ENCODE results near the gene SLC7A5.
"Not testable (repeated sequence)": the region's sequence is repeated elsewhere in the genome, so short reads cannot be mapped to it uniquely, and the experiment has no call there.

SLC7A5 gene

DNA sequence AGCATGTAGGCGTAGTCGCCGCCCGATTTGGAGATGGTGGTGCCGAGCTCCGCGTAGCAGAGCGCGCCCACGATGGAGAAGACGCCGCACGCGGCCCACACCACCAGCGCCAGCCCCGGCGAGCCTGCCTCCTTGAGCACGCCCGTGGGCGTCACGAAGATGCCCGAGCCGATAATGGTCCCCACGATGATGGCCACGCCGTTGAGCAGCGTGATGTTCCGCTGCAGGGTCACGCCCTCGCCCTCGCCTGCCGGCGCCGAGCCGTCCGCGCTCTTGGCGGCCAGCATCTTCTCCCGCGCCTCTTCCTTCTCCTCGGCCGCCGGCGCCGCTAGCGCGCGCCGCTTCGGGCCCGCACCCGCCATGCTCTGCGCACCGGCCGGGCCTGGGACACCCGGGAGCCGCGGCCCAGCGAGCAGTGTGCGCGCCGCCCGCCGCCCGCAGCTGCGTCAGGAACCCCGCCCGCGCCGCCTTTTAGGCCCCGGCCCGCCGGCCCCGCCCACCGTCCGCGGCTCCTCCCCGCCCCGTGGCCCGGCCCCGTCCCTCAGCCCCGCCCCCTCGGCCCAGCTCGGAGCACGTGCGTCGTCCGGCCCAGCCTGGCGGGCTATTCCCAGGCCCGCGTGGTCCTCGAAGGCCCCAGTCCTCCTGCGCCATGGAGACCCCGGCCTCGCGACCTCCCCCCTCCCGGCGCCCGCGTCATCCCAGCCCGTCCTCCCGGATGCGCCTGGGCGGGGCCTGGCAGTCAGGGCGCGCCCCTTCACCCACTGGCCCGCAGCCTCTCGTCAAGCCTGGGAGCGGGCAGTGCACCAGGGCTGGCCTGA, at the start of gene SLC7A5:
Gene SLC7A5, minus strand, starts transcription at position 447 of the 818 bp plus-strand sequence. Its CDS starts 85 bp downstream, at position 362.
- DNase-seq (ENCODE audit: low read depth) = peak; percentile 78
- peak within 1 kb of the TSS; percentile 69 for H3K4me3 ChIP-seq (ENCODE audit: low read depth, low read length)

- DNase-seq (ENCODE audit: low read depth) = no peak
- no peak overlapping the region for H3K4me3 ChIP-seq (ENCODE audit: low read depth, low read length)
- TF ChIP-seq, protein P1, sequence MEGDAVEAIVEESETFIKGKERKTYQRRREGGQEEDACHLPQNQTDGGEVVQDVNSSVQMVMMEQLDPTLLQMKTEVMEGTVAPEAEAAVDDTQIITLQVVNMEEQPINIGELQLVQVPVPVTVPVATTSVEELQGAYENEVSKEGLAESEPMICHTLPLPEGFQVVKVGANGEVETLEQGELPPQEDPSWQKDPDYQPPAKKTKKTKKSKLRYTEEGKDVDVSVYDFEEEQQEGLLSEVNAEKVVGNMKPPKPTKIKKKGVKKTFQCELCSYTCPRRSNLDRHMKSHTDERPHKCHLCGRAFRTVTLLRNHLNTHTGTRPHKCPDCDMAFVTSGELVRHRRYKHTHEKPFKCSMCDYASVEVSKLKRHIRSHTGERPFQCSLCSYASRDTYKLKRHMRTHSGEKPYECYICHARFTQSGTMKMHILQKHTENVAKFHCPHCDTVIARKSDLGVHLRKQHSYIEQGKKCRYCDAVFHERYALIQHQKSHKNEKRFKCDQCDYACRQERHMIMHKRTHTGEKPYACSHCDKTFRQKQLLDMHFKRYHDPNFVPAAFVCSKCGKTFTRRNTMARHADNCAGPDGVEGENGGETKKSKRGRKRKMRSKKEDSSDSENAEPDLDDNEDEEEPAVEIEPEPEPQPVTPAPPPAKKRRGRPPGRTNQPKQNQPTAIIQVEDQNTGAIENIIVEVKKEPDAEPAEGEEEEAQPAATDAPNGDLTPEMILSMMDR (conservative IDR thresholded peaks at IDR 0.05; ENCODE audit: low read depth, low read length) = no peak
These were observed 49.0 kb upstream of the SLC7A5 start for GRCh38 chr16:87918338-87918737.

DNA sequence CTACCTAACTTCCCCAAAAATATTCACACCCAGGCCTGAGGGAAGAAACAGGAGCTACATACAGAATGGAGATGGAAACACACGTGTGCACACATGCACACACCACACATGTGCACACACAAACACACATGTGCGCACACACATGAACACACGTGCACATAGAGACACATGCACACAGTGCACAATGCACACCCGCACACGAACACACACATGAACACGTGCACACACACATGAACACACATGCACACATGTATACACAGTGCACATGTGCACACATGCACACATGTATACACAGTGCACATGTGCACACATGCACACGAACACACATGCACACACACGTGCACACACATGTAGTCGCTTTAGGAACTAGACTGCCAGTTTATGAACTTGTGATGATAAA, 48.2 kb upstream of the SLC7A5 start:
- no peak overlapping the region for H3K4me3 ChIP-seq (ENCODE audit: low read depth, low read length)
- TF ChIP-seq, protein P1 (conservative IDR thresholded peaks at IDR 0.05; ENCODE audit: low read depth, low read length) = no peak
- DNase-seq (ENCODE audit: low read depth) = no peak

DNA sequence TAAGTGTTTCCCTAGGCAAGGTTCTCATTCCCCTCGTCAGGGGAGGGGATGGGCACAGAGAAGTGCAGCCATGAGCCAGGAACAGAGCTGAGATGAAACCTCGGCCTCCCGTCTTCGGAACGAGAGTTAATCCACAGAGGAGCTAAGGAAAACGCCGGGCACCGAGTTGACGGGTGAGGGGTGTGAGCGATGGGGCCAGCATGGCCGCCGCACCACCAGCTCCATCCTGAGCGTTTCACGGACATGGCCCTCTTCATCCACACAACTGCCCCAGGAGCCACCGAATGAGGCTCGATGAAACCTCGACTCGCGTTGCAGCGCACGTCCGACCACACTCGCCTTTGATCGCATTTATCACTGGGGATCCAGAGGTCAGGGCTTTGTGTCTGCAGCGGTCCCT, 45.5 kb upstream of the SLC7A5 start:
- TF ChIP-seq, protein P1 (conservative IDR thresholded peaks at IDR 0.05; ENCODE audit: low read depth, low read length) = no peak
- no peak overlapping the region for H3K4me3 ChIP-seq (ENCODE audit: low read depth, low read length)
- no peak for DNase-seq (ENCODE audit: low read depth)

GRCh38 chr16:87914021-87914725, 44.9 kb upstream of the SLC7A5 start:
- DNase-seq (ENCODE audit: low read depth); H3K4me3 ChIP-seq (ENCODE audit: low read depth, low read length): not testable (repeated sequence)

- not testable (repeated sequence) for DNase-seq (ENCODE audit: low read depth); H3K4me3 ChIP-seq (ENCODE audit: low read depth, low read length)
These were observed 43.4 kb upstream of the SLC7A5 start for GRCh38 chr16:87912691-87913090.

GRCh38 chr16:87911106-87911763, 41.9 kb upstream of the SLC7A5 start:
- not testable (repeated sequence) for H3K4me3 ChIP-seq (ENCODE audit: low read depth, low read length)
- peak; percentile 38 for DNase-seq (ENCODE audit: low read depth)

- TF ChIP-seq, protein P1 (conservative IDR thresholded peaks at IDR 0.05; ENCODE audit: low read depth, low read length) = peak; percentile 86
- DNase-seq (ENCODE audit: low read depth) = peak; percentile 55
- not testable (repeated sequence) for H3K4me3 ChIP-seq (ENCODE audit: low read depth, low read length)
These were observed 40.1 kb upstream of the SLC7A5 start for GRCh38 chr16:87909203-87909935.

GRCh38 chr16:87908101-87908500, 38.8 kb upstream of the SLC7A5 start:
- DNase-seq (ENCODE audit: low read depth); H3K4me3 ChIP-seq (ENCODE audit: low read depth, low read length): not testable (repeated sequence)

- H3K4me3 ChIP-seq (ENCODE audit: low read depth, low read length); DNase-seq (ENCODE audit: low read depth): not testable (repeated sequence)
These were observed 36.2 kb upstream of the SLC7A5 start for GRCh38 chr16:87905521-87905920.

GRCh38 chr16:87904963-87905362, 35.7 kb upstream of the SLC7A5 start:
- DNase-seq (ENCODE audit: low read depth); H3K4me3 ChIP-seq (ENCODE audit: low read depth, low read length): not testable (repeated sequence)

- not testable (repeated sequence) for DNase-seq (ENCODE audit: low read depth)
These were observed 31.2 kb upstream of the SLC7A5 start for GRCh38 chr16:87900489-87900888.

More at GRCh38 chr16:87900489-87900888, 31.2 kb upstream of the SLC7A5 start:
- H3K4me3 ChIP-seq (ENCODE audit: low read depth, low read length) = not testable (repeated sequence)
